Kidney epithelial cell (primary cell): ENCODE data around the gene RPS26. TPM values are rescaled to one million over a fixed set of nuclear protein-coding genes. Genes with fewer than 3 reads are reported as not detected.

Experiments used
- DNase-seq: peaks from one replicate; pipeline ENCODE4 v3.0.0-alpha.2; 2010; ENCODE audit warnings: low read depth
- H3K27me3 ChIP-seq: 2 replicates; pipeline ENCODE4 v1.6.0; 2011; ENCODE audit warnings: low read length; ENCODE audit not compliant: control insufficient read depth, insufficient read depth
- H3K36me3 ChIP-seq: 2 replicates; pipeline ENCODE4 v1.5.1; 2011; ENCODE audit warnings: low read length; ENCODE audit not compliant: control insufficient read depth, insufficient read depth
- H3K4me3 ChIP-seq: 2 replicates; pipeline ENCODE4 v1.5.1; 2011; ENCODE audit warnings: low read depth, mild to moderate bottlenecking, control low read depth, low read length
- CTCF ChIP-seq: IDR thresholded peaks from 2 replicates; pipeline ENCODE4 v1.5.1; 2011; ENCODE audit warnings: mild to moderate bottlenecking, moderate library complexity, low read length, control low read depth, inconsistent platforms; ENCODE audit not compliant: insufficient read depth, poor library complexity, severe bottlenecking
- total RNA-seq: library from RNA; depleted of rRNA; stranded (reverse); fragments of >200 nt; gene quantifications from 2 replicates; pipeline ENCODE4 v1.2.3, GENCODE V29; 2015

The RPS26 gene
- 1,382 and 1,633 TPM in 2 replicates for total RNA-seq

GRCh38 chr12:56041552-56042429 lies at the start of gene RPS26:
TSS of gene RPS26 (plus strand) at chr12:56041918. CDS start at chr12:56042167, 249 bp downstream.
- Histone ChIP-seq H3K27me3 (no peaks in the 10 kb centered on the region), H3K4me3 (peak within 1 kb of the TSS; percentile 90), H3K36me3 (peaks cover 2% of the 10 kb centered on the region)
- TF ChIP-seq CTCF: peak; percentile 59
- peak; percentile 98 for DNase-seq

GRCh38 chr12:55993230-55993853 lies 48.4 kb upstream of the RPS26 start:
- peaks cover 4% of the 10 kb centered on the region for H3K36me3 ChIP-seq
- no peak overlapping the region for H3K4me3 ChIP-seq
- TF ChIP-seq CTCF: no peak
- H3K27me3 ChIP-seq: no peaks in the 10 kb centered on the region
- no peak for DNase-seq

GRCh38 chr12:55995366-55995765 lies 46.4 kb upstream of the RPS26 start:
- no peaks in the 10 kb centered on the region for H3K27me3 ChIP-seq
- no peak for TF ChIP-seq CTCF
- no peak for DNase-seq
- peaks cover 2% of the 10 kb centered on the region for H3K36me3 ChIP-seq
- H3K4me3 ChIP-seq: no peak overlapping the region

- peak; percentile 81 for TF ChIP-seq CTCF
- no peak overlapping the region for H3K4me3 ChIP-seq
- no peaks in the 10 kb centered on the region for H3K27me3 ChIP-seq
- no peak for DNase-seq
- no peaks in the 10 kb centered on the region for H3K36me3 ChIP-seq
Measured at GRCh38 chr12:55996201-55996714, 45.5 kb upstream of the RPS26 start.

- Histone ChIP-seq H3K27me3 (no peaks in the 10 kb centered on the region), H3K4me3 (peak within 1 kb of the TSS; percentile 65), H3K36me3 (no peaks in the 10 kb centered on the region)
- peak; percentile 96 for DNase-seq
- TF ChIP-seq CTCF: no peak
Measured at GRCh38 chr12:55996715-55997534, 44.8 kb upstream of the RPS26 start, which contains the start of gene SUOX. TSS of gene SUOX (plus strand) at chr12:55997276. CDS start at chr12:56002222, 4,946 bp downstream.
